Measurements from ENCODE around the gene MPHOSPH9. TPM values are rescaled to one million over a fixed set of nuclear protein-coding genes. Genes with fewer than 3 reads are reported as not detected.
"Not testable (repeated sequence)": the region's sequence is repeated elsewhere in the genome, so short reads cannot be mapped to it uniquely, and the experiment has no call there.

MPHOSPH9 gene
- total RNA-seq, 1 donor from 2014 or later, result 20.8 TPM

- no peak for DNase-seq
- intact Hi-C loops (cut with DNase I), result no loop called here
- ATAC-seq (ENCODE audit: poor library complexity), result peak; percentile 10
Measured at GRCh38 chr12:123233505-123234308, 766 bp upstream of the MPHOSPH9 start.

GRCh38 chr12:123232472-123232806 lies 502 bp downstream of the MPHOSPH9 start:
- peak; percentile 15 for ATAC-seq (ENCODE audit: poor library complexity)
- no peak for DNase-seq
- intact Hi-C loops (cut with DNase I), result no loop called here

- ATAC-seq (ENCODE audit: poor library complexity) (no peak), DNase-seq (no peak)
- intact Hi-C loops (cut with DNase I), result no loop called here
Measured at GRCh38 chr12:123231931-123232330, 1.0 kb downstream of the MPHOSPH9 start.

- DNase-seq, result no peak
- ATAC-seq (ENCODE audit: poor library complexity), result no peak
- intact Hi-C loops (cut with DNase I), result loop anchor here (10.0 kb wide), 1 partner anchor 64 kb away; no protein-coding TSS in a partner anchor
Measured at GRCh38 chr12:123229051-123229450, 3.9 kb downstream of the MPHOSPH9 start.

- intact Hi-C loops (cut with DNase I), result loop anchor here (10.0 kb wide), 1 partner anchor 63 kb away; no protein-coding TSS in a partner anchor
- no peak for ATAC-seq (ENCODE audit: poor library complexity)
- DNase-seq, result no peak
Measured at GRCh38 chr12:123227581-123228258, 5.2 kb downstream of the MPHOSPH9 start.

- no peak for ATAC-seq (ENCODE audit: poor library complexity)
- intact Hi-C loops (cut with DNase I), result loop anchor here (10.0 kb wide), 1 partner anchor 61 kb away; no protein-coding TSS in a partner anchor
Measured at GRCh38 chr12:123225443-123225842, 7.5 kb downstream of the MPHOSPH9 start.

GRCh38 chr12:123223241-123223668 lies 9.7 kb downstream of the MPHOSPH9 start:
- ATAC-seq (ENCODE audit: poor library complexity), result no peak
- no peak for DNase-seq
- intact Hi-C loops (cut with DNase I), result loop anchor here (10.0 kb wide), 1 partner anchor 58 kb away; no protein-coding TSS in a partner anchor

More at GRCh38 chr12:123225443-123225842, 7.5 kb downstream of the MPHOSPH9 start:
- DNase-seq, result no peak

- DNase-seq; intact Hi-C loops (cut with DNase I); ATAC-seq (ENCODE audit: poor library complexity): not testable (repeated sequence)
Measured at GRCh38 chr12:123207815-123208214, 25.1 kb downstream of the MPHOSPH9 start.

- DNase-seq; intact Hi-C loops (cut with DNase I); ATAC-seq (ENCODE audit: poor library complexity): not testable (repeated sequence)
Measured at GRCh38 chr12:123206794-123207193, 26.1 kb downstream of the MPHOSPH9 start.

- no peak for ATAC-seq (ENCODE audit: poor library complexity)
- DNase-seq, result no peak
- intact Hi-C loops (cut with DNase I), result no loop called here
Measured at GRCh38 chr12:123200414-123200813, 32.5 kb downstream of the MPHOSPH9 start.

GRCh38 chr12:123199936-123200335 lies 33.0 kb downstream of the MPHOSPH9 start:
- no peak for DNase-seq
- ATAC-seq (ENCODE audit: poor library complexity), result no peak
- intact Hi-C loops (cut with DNase I), result no loop called here

GRCh38 chr12:123187637-123188036 lies 45.3 kb downstream of the MPHOSPH9 start:
- intact Hi-C loops (cut with DNase I), result no loop called here
- no peak for ATAC-seq (ENCODE audit: poor library complexity)
- DNase-seq, result no peak

GRCh38 chr12:123180171-123180570 lies 52.8 kb downstream of the MPHOSPH9 start:
- ATAC-seq (ENCODE audit: poor library complexity), result no peak

GRCh38 chr12:123171967-123172366 lies 61.0 kb downstream of the MPHOSPH9 start:
- intact Hi-C loops (cut with DNase I), result no loop called here
- DNase-seq (no peak), ATAC-seq (ENCODE audit: poor library complexity) (no peak)

More at GRCh38 chr12:123180171-123180570, 52.8 kb downstream of the MPHOSPH9 start:
- DNase-seq, result no peak
- intact Hi-C loops (cut with DNase I), result no loop called here

- DNase-seq, result no peak
- ATAC-seq (ENCODE audit: poor library complexity), result no peak
- intact Hi-C loops (cut with DNase I), result loop anchor here (10.0 kb wide), 1 partner anchor 57 kb away; no protein-coding TSS in a partner anchor
Measured at GRCh38 chr12:123167329-123167728, 65.6 kb downstream of the MPHOSPH9 start.

- intact Hi-C loops (cut with DNase I), result loop anchor here (10.0 kb wide), 1 partner anchor 59 kb away; no protein-coding TSS in a partner anchor
- ATAC-seq (ENCODE audit: poor library complexity) (no peak), DNase-seq (no peak)
Measured at GRCh38 chr12:123165537-123165936, 67.4 kb downstream of the MPHOSPH9 start.

GRCh38 chr12:123164710-123165261 lies 68.2 kb downstream of the MPHOSPH9 start:
- intact Hi-C loops (cut with DNase I), result loop anchor here (10.0 kb wide), 1 partner anchor 60 kb away; no protein-coding TSS in a partner anchor
- no peak for DNase-seq
- no peak for ATAC-seq (ENCODE audit: poor library complexity)

GRCh38 chr12:123164222-123164621 lies 68.7 kb downstream of the MPHOSPH9 start:
- no peak for ATAC-seq (ENCODE audit: poor library complexity)
- no peak for DNase-seq
- intact Hi-C loops (cut with DNase I), result loop anchor here (10.0 kb wide), 1 partner anchor 61 kb away; no protein-coding TSS in a partner anchor

GRCh38 chr12:123163227-123163626 lies 69.7 kb downstream of the MPHOSPH9 start:
- no peak for DNase-seq
- no peak for ATAC-seq (ENCODE audit: poor library complexity)
- intact Hi-C loops (cut with DNase I), result loop anchor here (10.0 kb wide), 1 partner anchor 62 kb away; no protein-coding TSS in a partner anchor
